NCI-H2107 (cell line): ENCODE results near the gene AVEN.
"Not testable (repeated sequence)": the region's sequence is repeated elsewhere in the genome, so short reads cannot be mapped to it uniquely, and the experiment has no call there.

Experiments used
- DNase-seq: peaks from one replicate; lab custom pipeline; 2025; lab: John Stamatoyannopoulos, UW

AVEN gene

GRCh38 chr15:33846862-33847261, 192.1 kb downstream of the AVEN start:
- DNase-seq: no peak

GRCh38 chr15:33846142-33846541, 192.9 kb downstream of the AVEN start:
- DNase-seq: no peak

GRCh38 chr15:33844597-33844996, 194.4 kb downstream of the AVEN start:
- no peak for DNase-seq

DNA sequence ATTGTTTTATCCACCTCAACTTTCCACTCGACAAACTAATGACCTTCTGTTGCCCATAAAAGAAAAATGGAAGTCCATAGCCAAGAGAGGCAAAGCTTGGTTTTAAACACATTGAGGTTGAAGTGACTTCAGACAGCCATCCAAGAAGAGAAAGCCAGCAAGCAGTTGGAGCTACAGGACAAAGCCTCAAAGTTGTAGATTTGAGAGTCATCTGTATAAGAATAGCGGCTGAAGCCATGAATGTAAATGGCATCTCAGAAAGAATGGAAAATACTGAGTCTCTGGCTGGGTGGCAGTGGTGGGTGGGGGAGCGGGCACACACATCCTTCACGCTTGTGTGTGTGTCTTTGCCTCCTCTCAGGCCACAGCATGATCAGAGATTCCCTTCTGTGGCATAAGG, 194.8 kb downstream of the AVEN start:
- DNase-seq: no peak

GRCh38 chr15:33840615-33841014, 198.4 kb downstream of the AVEN start:
- no peak for DNase-seq

GRCh38 chr15:33839540-33839939, 199.5 kb downstream of the AVEN start:
- no peak for DNase-seq

- DNase-seq: no peak
Measured at GRCh38 chr15:33837294-33837693, 201.7 kb downstream of the AVEN start.

- no peak for DNase-seq
Measured at GRCh38 chr15:33834892-33835743, 203.9 kb downstream of the AVEN start.

DNA sequence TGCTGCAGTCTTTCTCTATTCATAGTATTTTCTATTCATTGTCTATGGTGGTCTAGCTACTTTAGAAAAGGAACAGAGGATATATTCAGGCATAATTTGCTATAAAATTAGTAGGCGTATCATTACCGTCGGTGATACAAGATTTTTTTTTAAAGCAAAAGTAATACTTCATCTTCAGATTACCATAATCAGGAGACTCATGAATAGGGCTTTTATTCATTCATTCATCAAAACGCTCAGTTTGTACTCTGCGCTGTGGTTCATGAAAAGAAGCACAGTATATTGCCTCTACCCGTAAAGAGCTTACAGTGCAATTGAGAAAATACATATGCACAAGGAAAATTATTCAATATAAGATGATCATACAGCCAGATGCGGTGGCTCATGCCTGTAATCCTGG, 207.4 kb downstream of the AVEN start:
- no peak for DNase-seq

DNA sequence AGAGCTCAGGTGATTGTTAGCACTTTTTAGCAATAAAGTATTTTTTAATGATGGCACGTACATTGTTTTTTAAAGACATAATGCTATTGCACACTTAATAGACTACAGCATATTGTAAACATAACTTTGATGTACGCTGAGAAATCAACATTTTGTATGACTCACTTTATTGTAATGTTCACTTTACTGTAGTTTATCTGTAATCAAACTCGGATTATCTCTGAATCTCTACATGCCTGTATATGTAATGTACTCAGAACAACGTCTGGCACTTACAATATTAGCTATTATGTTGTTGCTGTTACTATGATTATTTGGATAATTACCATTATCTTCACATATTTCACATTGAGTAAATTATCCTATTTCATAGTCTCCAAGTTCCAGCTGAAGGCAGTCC, 208.7 kb downstream of the AVEN start:
- DNase-seq: no peak

- no peak for DNase-seq
Measured at GRCh38 chr15:33826201-33826600, 212.8 kb downstream of the AVEN start.

GRCh38 chr15:33825453-33825852, 213.6 kb downstream of the AVEN start:
- no peak for DNase-seq

- no peak for DNase-seq
Measured at GRCh38 chr15:33823119-33823518, 215.9 kb downstream of the AVEN start.

GRCh38 chr15:33822479-33822878, 216.5 kb downstream of the AVEN start:
- no peak for DNase-seq

- DNase-seq: not testable (repeated sequence)
Measured at GRCh38 chr15:33819499-33819898, 219.5 kb downstream of the AVEN start.
